NCI-H2171 treated with DMSO at 0.1 percent for 48 hours (cell line): Measurements from ENCODE around the gene HMX1.

ENCODE experiments used
- DNase-seq: peaks from one replicate; lab custom pipeline; 2025; lab: John Stamatoyannopoulos, UW

HMX1 gene

DNA sequence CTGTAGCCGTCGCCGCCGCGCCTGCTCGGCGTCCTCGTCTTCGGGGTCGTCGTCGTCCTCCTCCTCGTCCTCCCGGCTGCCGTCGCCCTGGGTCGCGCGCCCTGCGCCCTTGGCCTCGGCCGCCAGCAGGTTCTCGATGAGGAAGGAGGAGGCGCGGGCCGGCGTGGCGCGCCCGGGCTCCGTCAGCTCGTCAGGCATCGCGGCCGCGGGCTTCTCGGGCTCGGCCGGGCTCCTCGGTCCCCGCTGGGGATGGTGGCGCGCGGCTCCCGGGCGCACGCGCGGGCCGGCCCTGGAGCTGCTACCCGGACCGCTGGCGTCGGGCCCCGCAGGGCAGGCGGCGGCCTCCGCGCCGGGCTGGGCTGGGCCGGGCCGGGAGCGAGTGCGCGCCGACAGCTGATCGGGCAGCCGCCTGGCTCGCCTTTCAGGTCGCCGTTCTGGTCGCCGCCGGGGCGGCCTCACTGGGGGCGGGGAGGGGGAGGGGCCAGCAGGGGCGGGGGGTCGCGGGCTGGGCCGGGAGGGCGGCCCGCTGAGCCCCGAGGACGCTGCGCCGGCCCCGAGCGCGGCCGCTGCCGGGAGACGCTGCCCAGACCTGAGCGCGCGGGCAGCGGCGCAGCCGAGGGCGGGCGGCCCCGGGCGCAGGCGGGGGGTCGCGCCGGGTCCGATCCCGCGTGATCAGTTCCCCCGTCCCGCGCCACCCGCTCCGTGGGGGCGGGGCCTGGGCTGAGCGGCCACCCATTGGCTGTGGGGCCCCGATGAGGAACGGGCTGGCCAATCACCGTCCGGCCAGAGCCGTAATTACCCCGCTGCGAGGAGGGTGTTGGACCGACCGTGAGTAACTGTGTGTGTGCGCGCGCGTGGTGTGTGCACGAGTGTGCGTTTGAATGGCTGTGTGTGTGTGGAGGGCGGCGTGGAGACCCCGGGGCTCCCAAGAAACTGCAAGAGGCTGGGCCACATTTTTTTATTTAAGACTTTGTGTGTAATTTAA is at the start of gene HMX1:
TSS of gene HMX1 (minus strand) at position 423 of the 985 bp plus-strand sequence. CDS start at position 198, 225 bp downstream.
- DNase-seq, result peak; percentile 78

DNA sequence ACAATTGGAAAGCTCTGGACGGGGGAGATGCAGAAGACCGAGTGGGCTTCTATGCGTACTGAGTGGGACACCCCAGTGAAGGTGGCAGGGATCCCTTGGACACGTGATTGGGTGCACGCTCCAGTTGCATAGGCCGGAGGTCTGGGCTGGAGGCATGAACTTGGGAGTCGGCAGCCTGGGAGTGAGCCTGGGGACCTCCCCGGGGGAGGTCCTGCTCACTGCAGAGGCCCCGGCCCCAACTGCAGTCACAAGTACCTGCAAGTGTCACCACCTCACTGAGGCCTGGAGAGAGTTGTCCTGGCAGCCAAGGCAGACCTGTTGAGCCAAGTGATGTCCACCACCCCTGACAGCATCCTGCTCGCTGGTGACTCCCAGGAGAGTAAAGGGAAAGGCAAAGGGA is 49.3 kb upstream of the HMX1 start:
- no peak for DNase-seq

DNA sequence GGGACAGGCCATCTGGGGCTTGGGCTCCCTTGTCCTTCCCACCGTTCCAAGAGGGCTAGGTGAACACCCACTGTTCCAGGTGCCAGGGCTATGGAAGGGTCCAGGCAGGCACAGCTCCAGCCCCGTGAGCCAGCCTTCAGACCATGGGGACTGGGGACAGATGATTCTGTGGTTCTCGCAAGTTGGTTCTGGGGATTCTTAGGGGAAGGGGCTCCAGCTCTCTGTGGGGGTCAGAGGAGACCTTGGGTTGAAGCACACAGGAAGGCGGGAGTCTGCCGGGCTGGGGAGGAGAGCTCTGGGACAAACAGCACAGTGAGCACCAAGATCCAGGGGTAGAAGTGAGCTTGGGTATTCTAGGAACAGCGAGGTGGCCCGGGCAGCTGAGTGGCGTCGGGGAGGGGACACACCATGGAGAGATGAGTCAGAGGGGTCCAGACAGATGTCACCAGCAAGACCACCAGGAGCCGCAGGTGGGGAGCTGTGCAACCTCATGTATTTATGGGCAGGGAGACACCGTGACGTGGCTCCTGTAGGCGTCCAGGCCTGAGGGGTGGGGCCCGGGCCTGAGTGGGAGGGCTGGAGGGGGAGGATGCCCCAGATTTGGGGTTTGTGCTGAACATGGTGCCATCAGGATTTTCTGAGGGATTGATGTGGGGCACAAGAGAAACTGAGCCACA is 48.8 kb upstream of the HMX1 start:
- no peak for DNase-seq

DNA sequence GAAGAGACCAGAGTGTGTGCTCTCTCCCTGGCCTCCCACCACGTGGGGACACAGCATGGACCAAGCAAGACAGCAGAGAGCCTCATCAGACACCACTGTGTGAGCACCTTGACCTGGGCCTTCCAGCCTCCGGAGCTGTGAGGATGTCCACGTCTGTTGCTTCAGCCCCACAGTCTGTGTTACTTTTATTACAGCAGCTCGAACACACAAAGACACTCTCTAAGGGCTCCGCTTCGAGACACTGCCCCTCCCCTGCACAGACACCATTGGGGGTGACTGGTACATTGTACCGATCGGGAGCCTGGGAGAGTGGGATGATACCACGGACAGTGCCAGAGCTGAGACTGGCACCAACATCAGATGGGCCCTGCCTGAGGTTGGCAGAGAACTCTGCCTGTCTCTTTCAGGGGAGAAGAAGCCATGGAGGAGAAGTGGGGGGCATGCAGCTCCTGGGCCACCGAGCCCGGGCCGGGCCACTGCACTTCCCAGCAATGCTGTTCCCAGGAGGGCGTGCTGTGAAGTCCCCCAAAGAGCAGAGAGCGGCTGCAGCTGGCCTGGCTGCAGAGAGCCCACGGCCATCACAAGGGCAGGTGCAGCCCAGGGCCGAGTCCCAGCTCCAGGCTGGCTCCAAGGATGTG is 48.1 kb upstream of the HMX1 start:
- DNase-seq, result no peak

DNA sequence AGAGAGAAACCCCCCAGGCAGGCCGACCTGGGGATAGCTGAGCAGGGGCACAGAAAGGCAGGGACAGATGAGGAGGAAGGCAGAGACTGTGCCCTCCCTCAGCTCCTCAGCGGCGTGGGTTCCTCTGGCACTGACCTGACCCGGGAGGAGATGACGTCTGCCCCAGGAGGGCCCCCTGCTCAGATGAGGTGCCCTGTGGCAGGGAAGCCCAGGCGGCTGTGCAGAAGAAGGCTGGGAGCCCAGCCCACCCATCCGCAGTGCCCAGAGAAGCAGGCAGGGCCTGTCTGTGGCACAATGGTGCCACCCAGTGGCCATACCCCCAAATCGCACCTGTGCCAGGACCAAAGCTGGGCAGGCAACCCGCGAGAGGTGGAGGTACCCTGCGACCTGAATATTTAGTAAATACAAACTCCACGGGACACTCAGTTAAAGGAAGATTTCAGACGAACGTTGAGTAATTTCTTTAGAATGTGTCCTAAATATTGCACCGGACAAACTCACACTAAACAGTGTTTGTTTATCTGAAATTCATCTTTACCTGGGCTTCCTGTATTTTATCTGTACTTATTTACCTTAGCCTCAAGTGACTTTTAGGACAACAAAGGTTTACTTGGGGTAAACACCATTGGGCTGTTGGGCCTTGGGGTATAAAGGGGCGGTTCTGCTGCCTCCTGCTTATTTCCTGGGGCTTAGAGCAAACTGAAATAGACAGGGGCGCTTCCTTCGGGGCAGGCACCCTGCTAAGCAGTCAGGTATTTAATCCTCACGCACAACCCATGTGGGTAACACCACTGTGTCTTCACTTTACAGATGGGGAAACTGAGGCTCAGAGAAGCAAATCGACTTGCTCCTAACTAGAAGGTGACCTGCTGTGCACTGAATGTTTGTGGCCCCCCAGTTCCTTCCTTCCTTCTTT is 46.5 kb upstream of the HMX1 start:
- peak; percentile 36 for DNase-seq

DNA sequence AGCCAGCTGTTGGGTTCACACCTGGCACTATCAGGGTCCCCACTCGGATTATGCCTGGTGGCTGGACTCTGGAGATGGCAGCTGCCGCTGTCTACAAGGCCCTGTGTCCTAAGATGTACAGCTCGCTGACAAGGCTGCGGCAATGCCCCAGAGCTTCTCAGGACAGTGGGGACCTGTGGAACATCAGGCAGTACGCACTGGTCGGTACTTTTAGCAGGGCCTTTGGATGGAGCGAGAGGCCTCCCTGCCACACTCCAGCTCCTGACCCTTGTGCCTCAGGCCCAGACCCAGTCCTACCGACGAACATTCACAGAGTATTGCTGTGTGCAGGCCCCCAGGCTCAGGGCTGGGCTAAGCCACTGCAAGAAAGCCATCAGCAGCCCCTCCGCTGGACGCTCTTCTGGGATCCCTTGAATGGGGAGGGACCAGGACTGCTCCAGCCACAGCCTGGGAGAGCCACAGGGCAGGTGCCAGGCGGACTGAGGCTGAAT is 45.7 kb upstream of the HMX1 start:
- DNase-seq, result no peak

DNA sequence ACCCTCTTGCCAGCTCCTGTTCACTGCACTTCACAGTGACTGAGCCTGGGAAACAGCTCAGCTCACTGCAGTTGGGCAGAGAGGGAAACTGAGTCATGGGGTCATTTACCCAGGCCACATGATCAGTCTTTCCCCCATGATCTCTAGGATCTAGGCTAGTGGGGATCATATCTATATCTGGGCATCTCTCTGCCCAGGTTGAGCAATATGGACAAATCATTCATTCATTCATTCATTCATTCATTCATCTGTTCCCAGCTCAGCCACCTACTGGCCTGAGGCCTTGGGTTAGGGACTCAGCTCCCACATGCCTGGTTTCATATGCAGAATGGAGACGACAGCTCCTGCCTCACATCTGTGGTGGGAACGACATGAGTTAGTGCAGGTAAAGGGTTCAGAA is 45.3 kb upstream of the HMX1 start:
- no peak for DNase-seq

DNA sequence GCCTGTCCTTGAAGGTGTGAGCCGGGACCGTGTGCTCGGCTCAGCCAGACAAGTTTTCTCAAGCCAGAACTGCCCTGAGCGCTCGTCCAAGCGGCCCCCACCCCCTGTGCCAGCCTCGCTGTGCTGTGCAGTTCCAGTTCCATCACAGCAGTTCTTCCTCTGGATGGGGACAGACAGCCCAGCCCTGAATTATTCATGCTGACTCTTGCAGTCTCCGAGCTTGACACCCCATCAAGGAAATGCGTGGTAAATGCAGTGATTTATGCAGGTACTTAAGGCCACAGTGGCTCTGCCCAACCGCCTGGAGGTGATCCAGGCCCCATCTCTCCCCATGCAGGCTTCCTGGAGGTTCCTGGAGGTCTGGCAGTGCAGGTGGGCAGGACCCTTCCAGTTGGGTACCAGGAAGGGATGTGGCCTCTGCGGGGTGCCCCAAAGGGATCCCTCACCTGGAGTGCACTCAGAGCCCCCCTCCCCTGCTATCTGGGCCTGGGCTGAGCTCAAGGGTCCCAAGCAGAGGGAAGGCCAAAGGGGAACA is 44.8 kb upstream of the HMX1 start:
- no peak for DNase-seq

DNA sequence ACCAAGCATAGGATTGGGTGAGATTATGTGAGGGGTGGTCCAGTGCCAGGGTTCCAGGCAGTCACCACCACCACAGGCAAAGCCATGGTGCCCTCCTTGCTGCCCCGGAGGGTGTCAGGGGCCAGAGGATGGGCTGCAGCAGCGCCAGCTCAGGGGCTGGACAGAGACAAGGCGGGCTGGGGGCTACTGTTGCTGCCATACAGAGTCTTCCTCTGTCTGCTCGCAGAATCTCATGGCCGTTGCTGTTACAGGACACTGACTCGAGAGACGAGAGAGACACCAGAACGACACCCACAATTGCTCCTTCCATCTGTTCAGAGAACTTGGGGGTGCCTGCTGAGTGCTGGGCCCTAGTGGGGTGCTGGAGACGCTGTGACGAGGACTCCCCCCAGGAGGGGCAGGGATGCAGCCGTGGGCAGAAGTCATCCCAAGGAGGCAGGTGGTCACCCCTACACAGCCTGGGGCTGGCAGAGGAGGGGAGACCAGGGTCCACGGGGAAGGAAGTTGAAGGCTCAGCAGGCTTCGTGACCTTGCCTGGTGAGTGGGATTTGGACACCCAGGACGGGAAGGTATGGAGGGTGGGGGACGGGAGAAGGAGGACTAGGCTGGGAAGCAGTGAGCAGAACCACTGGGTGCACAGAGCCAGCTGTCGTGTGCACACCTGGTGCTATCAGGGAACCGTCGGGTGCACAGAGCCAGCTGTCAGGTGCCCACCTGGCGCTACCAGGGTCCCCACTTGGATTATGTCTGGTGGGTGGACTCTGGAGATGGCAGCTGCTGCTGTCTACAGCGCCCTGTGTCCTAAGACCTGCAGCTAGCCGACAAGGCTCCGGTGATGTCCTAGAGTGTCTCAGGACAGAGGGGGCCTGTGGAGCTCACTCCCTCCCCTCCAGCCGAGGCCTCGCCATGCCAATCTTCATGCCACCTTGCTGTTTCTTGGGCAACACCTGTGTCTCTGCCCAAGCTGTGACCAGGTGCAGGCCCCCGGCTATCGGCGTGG is 43.9 kb upstream of the HMX1 start:
- peak; percentile 24 for DNase-seq

DNA sequence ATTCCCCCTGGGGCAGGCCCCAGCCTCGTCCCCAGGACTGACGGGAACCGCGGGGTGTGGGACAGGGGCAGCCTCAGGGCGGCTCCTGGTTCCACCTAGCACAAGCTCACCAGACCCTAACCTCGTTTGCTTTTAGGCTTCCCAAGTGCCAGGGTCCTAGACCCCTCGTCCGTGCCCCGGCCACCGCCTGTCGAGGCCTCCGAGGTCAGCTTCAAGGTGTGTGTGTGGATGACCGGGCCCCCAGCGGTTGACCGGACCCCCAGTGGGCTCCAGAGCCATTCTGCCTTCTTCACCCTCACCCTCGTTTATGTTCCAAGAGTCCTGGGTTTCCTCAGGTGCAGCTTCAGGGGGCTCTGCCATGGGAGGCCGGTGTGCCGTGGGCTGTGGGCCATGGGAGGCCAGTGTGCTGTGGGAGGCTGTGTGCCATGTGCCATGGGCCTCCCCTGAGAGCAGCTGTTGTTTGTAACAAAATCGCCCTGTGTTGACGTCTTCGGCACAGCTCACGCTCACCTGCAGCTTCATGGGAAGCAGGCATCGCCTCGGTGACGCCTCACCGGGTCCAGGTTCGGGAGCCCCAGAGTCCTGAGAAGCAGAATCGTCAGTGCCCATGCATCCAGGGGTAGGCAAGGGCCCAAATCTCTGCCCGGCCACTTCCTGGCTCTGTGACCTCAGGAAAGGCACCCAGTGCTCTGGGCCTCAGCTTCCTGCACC is 43.0 kb upstream of the HMX1 start:
- DNase-seq, result no peak

DNA sequence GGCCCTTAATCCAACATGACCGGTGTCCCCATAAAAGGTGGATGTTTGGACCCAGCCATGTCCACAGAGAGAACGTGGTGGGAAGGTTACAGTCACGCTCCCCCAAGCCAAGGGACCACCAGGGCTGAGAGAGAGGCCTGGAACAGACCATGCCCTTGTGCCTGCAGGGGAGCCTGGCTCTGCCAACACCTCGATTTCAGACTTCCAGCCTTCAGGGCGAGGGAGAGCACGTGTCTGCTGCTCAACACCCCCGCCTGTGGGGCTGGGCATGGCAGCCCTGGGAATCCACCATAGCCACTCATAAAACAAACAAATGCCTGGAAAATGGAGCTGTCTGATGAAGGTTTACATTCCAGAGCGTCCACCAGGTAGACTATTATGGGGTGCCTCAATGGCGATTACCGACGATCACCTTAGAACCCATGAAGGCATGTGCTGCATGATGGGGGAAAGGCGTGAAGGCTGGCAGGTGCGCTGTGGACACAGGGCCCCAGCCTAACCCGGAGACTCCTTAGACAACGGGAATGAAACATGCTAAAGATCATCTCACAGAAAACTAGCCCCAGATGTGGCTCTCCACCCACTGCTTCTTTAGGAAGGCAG is 42.3 kb upstream of the HMX1 start:
- DNase-seq, result no peak

DNA sequence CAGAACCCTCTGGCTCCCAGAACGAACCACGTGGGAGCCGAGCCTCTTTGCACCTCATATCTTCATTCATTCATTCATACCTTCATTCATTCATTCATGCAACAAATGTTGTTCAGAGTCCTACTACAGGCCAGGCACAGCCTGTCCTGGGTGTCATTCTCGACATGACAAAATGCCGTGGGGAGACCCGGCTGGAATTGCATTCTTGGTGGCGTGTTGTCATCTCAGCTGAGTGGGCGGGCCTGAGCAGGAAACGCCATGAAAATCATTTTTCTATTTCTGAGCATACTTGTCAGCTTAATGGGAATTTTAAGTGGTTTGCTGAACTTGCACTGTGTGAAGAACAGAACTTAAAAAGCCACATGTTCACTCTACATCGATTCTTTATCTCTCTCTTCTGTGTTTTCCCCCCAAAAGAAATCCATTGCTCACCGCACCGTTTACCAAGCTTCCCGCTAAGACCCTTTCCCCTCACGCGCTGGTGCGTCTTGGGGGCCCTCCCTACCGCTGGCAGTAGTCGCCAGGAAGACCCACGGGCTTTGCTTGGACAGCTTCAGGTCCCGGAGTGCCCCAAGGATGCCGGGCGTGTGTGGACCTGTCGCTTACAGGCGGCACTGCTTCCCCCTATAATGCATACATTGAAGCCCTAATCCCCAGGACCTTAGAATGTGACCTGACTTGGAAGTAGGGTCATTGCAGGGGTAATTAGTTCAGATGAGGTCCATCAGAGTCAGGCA is 41.6 kb upstream of the HMX1 start:
- DNase-seq, result no peak

DNA sequence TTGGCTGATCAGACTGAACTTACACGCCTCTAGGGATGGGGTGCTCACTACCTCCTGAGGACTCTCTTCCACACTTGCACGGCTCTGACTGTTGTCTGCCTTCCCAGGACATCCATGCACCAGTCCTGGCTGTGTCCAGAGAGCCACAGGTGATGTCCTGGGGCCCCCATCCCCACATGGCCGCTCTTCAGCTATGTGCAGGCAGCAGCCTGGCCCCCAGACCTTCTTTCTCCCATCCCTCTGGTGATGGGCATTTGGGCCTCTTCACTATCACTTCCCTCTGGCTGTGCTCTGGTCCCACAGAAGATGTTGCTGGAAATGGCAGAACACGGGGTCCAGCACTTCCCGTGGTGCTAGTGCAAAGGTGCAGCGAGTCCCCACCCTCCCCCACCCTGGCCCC is 40.9 kb upstream of the HMX1 start:
- DNase-seq, result no peak

DNA sequence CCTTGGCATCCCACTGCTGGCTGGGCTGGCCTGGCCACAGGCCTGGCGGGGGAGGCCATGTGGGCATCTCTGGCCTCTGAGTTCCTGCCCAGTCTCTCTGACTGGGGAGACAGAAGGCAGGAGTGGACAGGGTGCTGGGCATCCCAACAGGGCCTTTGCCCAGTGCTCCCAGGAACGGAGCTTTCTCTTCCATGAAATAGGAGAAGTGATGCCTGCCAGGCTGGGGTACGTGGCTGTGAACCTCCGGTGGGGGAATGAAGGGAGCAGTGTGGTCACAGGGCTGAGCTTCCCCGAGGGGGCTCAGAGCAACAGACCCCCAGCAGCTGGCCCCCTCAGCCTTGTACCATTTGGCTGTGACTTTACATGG is 40.4 kb upstream of the HMX1 start:
- DNase-seq, result no peak

DNA sequence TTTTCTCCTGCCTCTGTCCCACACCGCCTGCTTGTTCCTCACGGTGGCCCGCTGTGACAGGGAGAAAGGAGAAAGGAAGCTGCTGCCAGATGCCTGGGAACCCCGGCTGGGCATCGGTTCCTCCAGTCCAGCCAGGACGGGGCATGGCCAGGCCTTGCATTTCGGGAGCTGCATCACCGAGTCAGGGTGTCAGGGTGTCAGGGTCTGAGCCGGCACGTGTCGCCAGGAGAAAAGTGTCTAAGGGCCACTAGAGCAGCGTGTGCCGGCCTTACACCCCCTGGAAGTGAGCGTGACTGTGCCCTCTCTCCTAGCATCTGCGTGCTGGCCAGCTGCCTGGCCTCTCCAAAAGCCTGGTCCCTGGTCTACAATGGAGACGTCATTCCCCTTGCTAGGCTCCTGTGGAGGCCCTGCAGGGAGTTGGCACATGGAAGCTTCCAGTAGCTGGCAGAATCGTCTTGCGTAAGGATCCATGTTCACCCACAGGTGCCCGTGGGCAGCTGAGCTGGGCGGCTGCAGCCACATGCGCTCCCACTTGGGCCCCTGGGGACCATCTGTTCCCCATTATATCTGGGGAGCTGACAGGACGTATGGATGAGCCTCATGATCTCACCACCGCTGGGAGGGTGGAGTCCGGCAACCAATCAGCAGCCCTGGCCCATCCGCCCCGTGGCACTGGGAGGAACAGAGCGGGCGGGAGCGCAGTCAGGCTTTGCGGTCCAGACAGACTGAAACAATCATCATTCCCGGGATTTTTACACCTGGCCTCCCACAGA is 39.9 kb upstream of the HMX1 start:
- no peak for DNase-seq

DNA sequence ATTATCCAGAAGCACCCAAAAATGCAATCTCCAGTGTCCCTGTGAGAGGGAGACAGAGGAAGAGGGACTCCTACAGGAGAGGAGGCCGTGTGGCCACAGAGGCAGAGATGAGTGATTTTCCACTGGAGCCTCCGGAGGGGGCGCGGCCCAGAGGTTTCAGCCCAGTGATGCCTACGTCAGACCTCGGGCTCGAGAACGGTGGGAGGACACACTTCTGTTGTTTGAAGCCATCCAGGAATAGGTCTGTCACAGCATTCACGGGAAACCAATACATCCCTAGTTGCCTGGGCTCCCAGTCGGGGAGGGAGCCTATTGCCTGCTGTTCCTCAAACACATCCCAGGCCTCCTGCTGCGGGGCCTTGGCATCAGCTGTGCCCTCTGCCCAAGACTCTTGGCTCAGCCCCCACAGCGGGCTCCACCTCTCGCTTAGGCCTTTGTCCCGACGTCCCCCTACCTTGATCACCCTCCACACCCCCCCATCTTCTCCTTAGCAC is 39.2 kb upstream of the HMX1 start:
- peak; percentile 5 for DNase-seq

DNA sequence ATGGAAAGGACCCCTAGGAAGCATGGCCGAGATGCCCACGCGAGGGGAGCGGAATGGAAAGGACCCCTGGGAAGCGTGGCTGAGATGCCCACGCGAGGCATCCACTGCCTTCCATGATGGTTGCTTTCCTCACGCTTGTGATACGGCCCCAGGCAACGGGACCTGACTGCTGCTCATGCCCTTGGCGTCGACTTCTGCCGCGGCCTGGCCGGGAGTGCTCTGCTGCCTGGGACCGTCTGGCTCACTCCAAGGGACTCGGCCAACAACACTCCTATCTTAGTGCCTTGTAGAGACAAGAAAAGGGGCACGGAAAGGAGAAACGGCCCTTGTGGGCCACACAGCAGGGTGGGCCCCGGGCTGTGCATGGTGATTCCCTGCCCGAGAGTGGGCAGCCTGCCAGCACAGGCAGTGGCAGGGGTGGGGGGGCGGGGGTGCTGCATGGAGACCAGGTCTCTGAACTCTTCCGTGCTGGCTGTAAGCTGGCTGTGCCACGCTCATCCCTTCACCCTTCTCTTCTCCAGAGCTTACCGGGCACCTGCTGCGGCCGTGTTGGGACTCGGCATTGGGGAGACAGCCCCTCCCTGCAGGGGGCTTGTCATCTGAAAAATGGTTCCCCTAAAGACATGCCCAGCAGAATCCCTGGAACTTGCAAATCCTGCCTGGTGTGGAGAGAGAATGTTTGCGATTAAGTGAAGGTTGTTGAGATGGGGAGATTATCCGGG is 38.6 kb upstream of the HMX1 start:
- no peak for DNase-seq
